Activated T-cell treated with anti-CD3 and anti-CD28 coated beads for 4 hours (primary cell): ENCODE results near the gene COPS6.
"Not testable (repeated sequence)": the region's sequence is repeated elsewhere in the genome, so short reads cannot be mapped to it uniquely, and the experiment has no call there.

Source experiments
- DNase-seq: peaks from one replicate; pipeline ENCODE4 v3.0.0-alpha.2; 2020

COPS6 gene

GRCh38 chr7:100127866-100128636, 39.3 kb downstream of the COPS6 start:
- DNase-seq, result no peak

DNA sequence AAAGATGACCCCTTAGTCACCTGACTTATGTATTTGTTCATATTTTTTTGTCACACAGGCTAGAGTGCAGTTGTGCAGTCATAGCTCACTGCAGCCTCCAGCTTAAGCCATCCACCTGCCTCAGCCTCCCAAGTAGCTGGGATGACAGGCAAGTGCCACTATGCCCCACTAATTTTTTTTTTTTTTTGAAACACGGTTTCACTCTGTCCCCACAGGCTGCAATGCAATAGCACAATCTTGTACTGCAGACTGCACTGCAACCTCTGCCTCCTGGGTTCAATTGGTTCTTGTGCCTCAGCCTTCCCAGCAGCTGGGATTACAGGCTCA, 39.8 kb downstream of the COPS6 start:
- DNase-seq, result no peak

DNA sequence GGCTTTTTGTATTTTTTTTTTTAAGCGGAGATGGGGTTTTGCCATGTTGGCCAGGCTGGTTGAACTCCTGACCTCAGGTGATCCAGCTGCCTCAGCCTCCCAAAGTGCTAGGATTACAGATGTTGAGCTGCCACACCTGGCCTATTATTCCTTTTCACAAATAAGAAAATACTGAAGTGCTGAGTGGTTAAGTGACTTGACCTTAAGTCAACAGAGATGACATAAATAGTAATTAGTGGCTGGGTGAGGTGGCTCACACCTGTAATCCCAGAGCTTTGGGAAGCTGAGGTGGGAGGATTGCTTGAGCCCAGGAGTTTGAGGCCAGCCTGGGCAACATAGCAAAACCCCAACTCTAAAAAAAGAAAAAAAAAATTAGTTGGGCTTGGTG, 41.4 kb downstream of the COPS6 start:
- DNase-seq, result not testable (repeated sequence)

DNA sequence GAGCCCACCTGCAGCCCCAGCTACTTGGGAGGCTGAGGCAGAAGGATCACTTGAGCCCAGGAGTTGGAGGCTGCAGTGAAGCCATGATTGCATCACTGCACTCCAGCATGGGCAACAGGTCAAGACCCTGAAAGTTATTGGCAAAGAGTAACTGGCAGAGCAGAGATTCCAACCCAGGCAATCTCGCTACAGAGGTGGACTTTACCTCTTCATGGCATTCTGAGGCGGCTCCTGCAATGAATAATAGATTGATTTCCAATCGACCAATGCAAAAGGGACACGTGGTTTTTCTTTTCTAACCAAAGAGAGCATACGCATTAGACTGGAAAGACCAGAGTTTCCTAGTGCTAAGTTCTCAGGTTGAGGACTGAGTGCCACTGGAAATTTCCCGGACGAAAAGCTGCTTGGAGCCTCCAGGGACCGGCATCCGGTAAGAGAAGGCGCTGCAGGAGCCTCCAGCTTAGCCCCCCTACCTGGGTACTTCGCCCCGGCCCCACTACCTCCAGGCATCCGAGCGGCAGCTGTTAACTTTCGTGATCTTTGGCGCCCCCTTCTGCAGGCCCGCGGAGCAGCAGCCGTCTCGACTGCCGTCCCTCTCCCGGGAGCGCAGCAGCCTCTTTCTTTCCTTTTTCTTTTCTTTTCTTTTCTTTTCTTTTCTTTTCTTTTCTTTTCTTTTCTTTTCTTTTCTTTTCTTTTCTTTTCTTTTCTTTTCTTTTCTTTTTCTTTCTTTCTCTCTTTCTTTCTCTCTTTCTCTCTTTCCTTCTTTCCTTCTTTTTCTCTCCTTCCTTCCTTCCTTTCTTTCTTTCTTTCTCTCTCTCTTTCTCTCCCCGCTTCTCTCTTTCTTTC, 42.1 kb downstream of the COPS6 start:
- peak; percentile 80 for DNase-seq

DNA sequence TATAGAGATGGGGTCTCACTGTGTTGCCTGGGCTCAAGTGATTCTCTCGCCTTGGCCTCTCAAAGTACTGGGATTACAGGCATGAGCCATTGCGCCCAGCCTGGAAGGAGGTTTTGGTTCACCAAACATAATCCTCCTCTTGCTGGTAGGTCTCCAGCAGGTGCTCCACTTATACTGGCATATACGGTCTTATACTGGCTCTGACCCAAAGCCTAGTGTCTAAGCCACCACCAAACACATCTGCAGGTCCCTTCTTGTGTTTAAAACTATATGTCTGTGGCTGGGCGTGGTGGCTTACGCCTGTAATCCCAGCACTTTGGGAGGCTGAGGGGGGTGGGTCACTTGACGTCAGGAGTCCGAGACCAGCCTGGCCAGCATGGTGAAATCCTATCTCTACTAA, 43.4 kb downstream of the COPS6 start:
- DNase-seq, result no peak

GRCh38 chr7:100132697-100133151, 44.0 kb downstream of the COPS6 start:
- peak; percentile 50 for DNase-seq

GRCh38 chr7:100137851-100138760, 49.3 kb downstream of the COPS6 start:
- no peak for DNase-seq

DNA sequence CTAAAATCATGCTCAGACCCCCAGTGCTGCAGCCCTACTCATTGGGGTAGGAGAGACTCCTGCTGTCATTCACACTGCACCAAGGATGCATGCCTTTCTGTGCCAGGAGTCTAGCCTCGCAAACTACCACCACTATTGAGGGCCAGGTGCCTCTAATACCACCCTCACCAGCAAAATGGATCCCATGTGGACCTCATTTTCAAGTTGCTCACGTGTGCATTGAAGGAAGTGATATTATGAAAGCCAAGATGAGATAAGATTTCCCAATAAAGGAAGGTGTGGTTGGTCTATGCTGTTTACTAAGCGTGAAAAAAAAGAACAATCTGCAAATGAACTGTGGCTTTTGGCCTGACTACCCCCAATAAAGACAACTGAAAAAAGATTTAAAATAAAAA, 52.8 kb downstream of the COPS6 start:
- no peak for DNase-seq
